Measurements from ENCODE around the gene AGAP3. TPM values are rescaled to one million over a fixed set of nuclear protein-coding genes. Genes with fewer than 3 reads are reported as not detected.

The AGAP3 gene
- total RNA-seq, 1 experiment from 2014 or later = 32.7 TPM

GRCh38 chr7:151109094-151110048 lies 23.1 kb downstream of the AGAP3 start:
- no peak for DNase-seq (ENCODE audit: low read depth)

DNA sequence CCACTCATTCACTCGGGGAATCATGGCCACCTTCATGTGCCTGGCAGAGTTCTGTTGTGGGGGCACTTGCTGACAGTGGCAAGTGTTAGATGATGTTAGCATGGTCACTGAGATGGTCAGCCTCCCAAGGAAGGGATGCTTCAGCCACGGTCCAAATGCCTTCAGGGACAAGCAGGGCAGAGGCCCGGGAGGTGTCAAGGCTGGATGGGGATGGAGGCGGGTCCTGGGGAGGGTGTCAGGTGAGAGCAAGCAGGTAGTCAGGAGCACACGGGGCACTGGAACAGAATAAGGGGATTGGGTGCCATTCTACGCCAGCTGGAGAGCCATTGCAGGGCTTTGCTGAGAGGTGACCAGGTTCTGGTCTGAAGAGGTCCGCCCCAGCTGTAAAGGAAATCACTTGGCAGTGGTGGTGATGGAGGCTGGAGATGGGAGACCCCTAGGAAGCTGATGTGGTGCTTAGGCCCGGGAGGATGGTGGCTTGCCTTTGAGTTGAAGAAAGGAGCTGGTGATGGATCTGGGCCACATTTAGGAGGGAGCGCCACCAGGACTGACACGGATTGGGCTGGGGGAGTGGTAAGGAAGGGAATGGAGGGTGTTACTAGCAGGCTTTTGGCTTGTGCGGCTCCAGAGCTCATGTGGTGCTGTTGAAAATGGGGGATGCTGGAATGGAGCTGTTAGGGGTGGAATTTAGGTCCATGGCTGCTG lies 24.1 kb downstream of the AGAP3 start:
- no peak for DNase-seq (ENCODE audit: low read depth)

- peak; percentile 63 for DNase-seq (ENCODE audit: low read depth)
These were observed 24.8 kb downstream of the AGAP3 start for GRCh38 chr7:151110941-151111645.

DNA sequence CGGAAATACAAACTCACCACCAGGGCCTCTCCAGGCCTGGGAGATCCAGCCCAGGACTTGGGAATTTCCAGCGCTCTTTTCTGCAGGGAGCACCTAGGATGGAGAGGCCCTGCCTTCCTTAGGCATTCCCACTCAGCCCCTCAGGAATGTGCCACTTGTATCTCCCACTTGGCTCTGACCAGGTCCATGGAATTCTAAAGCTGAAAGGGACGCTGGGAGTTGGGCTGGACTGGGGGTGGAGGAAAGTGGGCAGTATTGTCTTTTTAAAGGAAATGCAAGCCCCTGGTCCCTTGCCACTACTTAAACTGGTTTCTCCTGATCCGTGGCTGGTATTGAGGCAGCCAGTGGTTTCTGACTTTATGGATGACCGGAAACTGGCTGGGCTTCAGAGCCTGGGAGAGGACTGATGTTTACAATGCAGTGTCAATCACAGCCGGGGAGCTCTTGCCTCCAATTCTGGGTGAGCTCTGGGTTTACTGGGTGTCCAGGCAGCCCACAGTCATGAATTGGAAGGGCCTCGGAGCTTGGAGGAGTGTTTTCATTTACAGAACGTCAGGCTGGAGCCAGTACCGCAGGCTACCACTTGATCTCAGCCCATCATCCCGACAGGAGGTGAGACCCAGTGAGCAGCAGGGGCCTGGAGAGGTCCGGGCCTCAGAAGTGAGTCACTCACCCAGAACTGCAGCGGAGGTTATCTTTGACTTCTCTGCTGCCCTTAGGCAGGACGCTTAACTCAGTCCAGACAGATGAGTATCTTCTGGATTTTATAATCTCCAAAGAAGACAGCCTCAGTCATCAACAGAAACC lies 27.3 kb downstream of the AGAP3 start:
- peak; percentile 98 for DNase-seq (ENCODE audit: low read depth)

DNA sequence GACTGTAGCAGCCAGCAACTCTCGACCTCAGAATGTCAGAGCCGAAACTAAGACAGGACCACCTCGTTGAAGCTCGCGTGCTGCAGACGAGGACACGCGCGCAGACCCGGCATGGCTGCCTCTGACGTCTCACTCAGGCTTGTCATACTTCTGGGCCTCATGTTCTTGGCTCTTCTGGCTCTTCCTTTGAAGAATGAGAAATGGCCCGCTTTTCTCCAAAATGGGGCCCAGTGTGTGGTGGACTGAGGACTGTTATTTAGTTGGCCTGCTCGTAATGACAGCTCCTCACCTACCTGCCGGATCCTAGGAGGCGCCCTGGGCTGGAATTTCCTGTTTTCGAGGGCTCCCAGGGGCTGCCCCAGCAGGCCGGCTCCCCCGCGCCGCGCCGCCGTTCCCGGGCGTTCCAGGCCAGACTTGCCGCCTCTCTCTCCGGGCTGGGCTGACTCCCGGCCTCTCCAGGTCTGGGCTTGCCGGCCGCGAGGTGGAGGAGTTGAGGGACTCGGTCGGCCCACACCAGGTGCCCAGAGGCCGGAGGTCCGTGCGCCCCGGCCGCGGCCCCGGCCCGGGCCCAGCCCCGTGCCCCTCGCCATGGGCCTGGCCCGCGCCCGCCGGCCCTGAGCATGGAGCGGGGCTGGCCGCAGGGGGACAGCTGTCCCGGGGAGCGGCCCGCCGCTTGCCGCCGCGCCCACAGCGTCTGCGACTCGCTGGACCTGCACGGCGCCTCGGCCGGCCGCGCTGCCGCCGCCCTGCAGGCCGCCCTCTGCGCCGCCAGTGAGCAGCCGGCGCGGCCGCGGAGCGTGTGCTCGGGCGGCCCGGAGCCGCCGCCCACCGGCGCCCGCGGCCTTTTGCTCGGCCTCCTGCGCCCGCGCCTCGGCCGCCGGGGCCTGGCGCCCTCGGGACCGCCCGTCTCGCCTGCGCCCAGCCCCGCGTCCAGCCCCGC lies 28.1 kb downstream of the AGAP3 start:
- no peak for DNase-seq (ENCODE audit: low read depth)

DNA sequence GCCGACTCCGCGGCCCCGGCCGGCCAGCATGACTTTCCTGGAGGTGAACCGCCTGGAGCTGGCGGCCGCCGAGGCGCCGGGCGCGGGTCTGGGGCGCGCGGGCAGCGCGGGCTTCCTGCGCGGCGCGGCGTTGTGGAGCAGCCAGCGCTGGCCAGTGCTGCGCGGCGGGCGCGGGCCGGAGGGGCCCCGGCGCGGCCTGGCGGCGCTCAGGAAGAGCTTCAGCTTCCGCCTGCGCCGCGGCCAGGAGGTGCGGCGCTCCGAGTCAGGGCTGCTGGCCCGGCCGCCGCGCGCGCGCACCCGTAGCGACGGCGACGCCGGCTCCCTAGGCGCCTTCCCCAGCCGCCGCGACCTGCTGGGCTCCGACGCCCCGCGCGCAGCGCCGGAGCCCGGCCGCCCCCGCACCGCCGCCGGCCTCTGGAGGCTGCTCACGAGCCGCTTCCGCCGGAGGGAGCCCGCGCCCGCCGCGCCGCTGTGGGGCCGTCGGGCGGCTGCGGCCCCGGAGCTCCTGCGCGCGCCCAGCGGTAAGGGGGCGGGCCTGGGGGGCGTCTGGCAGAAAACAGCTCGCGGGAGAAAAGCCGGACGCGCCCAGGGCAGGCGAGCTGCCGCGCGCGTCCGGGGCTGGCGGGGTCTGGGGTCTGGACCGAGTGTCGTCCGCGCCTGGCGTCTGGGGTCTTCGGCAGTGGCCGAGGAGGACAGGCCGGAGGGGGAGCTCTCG lies 29.0 kb downstream of the AGAP3 start:
- no peak for DNase-seq (ENCODE audit: low read depth)

GRCh38 chr7:151115836-151116418 lies 29.7 kb downstream of the AGAP3 start:
- no peak for DNase-seq (ENCODE audit: low read depth)

GRCh38 chr7:151116603-151117440 lies 30.5 kb downstream of the AGAP3 start:
- DNase-seq (ENCODE audit: low read depth) = no peak

DNA sequence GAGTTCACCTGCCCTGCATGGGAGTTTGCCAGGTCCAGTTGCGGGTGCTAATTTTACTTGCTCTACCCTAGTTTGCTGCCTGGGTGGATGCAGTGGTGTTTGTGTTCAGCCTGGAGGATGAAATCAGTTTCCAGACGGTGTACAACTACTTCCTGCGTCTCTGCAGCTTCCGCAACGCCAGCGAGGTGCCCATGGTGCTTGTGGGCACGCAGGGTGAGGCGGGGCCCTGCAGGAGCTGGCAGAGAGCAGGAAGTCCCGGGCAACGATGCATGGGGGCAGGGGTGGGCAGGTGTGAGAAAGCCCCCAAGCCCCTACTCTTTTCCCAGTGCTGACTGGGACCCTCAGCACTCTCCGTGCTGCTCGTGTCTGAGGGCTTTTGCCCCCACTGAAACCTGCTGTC lies 31.3 kb downstream of the AGAP3 start:
- no peak for DNase-seq (ENCODE audit: low read depth)

DNA sequence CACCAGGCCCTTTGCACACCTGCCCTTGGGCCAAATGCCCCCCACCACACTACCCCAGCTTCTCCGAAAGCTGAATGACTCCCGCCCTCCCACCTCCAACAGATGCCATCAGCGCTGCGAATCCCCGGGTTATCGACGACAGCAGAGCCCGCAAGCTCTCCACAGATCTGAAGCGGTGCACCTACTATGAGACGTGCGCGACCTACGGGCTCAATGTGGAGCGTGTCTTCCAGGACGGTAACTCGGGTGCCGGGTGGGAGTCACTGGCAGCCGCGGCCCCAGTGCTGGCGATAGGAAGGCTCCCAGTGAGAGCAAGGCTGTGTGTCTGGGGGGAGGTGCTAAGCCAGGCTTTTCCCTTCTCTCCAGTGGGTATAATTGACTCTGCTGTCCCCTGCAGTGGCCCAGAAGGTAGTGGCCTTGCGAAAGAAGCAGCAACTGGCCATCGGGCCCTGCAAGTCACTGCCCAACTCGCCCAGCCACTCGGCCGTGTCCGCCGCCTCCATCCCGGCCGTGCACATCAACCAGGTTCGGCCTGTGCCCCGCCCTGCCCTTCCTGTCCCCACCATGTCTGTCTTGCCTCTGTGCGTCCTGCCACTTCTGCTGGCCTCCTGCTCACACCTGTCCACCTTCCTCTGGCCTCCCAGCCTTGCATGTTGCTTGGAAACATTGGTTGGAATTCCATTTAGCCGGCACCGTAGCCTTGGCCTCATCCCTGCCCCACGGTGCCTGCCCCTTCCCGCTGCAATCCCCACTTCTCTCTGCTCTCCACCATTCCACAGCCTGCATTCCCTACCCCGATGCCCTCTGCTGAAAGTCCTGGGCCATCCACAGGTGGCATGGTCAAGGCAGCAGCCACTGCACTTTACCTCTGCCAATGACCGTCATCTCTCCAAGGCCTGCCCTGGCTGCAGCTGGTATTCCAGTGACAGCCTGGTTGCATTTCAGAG lies 32.1 kb downstream of the AGAP3 start:
- DNase-seq (ENCODE audit: low read depth) = no peak

DNA sequence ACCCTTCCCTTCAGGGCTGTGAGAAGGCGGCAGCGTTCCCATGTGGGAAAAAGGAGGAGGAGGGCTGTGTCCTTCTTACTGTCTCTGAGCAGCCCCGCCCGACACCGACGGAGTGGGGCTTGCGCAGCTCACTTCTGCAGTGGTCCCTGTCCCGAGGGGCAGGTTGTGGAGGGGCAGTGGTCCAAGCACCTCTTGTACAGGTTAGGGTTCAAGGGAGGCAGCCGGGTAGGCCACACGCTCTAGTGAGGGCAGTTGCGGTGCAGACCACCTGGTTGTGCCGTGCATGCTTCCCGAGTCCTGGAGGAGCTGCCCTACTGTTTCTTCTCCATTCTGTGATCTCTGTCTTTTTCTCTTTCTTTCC lies 32.8 kb downstream of the AGAP3 start:
- no peak for DNase-seq (ENCODE audit: low read depth)

DNA sequence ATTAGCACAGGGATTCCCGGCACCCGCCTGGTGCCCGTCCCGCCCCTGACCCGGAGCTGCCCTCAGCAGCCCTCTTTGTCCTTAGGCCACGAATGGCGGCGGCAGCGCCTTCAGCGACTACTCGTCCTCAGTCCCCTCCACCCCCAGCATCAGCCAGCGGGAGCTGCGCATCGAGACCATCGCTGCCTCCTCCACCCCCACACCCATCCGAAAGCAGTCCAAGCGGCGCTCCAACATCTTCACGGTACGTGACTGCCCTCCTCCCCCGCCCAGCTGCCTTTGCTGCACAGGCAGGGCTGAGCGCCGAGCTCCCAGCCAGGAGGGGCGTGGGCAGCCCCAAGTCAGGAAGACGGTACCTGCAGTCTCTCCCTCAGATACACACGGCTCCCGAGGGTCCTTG lies 33.6 kb downstream of the AGAP3 start:
- no peak for DNase-seq (ENCODE audit: low read depth)

DNA sequence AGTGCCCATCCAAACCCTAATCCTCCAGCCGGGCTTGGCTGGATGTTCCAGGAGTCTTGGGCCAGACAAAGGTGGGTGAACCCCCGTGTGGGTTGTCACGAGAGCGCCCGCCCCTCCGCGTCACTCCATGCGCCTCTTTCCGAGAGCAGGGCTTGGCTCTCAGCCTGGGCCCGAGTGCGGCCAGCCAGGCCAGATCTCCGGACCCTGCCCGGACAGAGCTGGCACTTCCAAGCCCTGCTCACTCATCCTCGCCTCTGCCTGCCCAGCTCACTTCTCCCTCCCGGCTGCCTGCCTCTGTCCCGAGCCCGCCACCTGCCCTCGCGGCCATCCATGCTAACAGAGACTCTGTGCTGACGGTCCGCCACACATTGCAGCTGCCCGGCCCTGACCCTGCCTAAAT lies 34.6 kb downstream of the AGAP3 start:
- DNase-seq (ENCODE audit: low read depth) = no peak

DNA sequence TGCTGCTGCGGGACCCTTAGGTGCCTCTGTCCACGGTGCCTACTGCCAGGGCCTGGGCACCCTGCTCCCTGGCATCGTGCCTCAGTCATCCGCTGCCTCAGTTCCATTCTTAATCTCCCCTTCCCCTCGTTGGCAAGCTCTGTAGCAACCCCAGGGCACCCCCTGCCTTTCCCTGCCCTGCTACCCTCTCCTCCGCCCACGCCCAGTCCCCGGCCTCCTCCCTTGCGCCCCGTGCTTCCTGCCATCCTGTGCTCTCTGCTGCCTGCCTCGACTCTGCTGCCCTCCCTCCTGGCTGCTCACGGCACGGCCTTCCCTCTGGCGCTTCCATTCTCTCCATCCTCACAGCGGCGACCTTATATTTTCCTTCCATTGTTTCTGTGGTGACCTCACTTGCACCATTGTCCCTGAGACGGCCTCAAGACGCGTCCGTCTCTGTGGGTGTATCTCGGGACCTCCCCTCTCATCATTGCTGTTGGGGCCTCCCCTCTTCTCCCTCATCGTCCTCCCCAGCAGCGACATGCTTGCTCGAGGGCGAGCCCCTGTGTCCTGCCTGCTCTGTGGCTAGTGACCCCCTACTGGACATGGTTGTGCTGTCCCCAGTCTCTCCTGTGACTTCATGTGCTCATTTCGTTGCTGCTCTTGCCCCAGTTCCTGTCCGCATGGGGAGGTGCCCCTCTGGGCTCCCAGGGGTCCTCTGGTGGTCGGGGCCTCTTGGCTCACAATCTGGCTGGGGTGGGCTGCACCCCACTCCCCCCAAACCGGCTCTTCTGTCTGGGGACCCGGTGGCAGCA lies 35.3 kb downstream of the AGAP3 start:
- no peak for DNase-seq (ENCODE audit: low read depth)

GRCh38 chr7:151122276-151122675 lies 36.0 kb downstream of the AGAP3 start:
- DNase-seq (ENCODE audit: low read depth) = no peak

DNA sequence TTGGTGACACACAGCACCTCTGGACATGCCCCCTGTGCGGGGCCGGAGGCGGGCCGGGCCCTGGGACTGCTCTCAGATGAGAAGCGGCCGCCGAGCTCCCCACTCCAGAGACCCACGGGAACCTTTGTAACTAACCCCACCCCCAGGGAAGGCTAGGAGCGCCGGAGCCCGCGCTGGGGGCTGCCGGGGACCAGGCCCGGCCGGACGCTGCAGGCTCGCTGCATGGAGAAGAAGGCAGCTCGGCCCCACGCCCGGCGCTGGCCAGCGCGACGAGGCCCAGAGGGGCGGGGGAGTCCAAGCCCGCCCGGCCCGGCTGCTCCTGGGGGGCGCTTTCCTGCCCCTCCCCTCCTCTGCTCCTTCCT lies 36.5 kb downstream of the AGAP3 start:
- DNase-seq (ENCODE audit: low read depth) = no peak

Measured in RPMI7951 (cell line).